Pancreas (tissue), 10 donors: ENCODE data around the gene PTPRD. TPM values are rescaled to one million over a fixed set of nuclear protein-coding genes. Genes with fewer than 3 reads are reported as not detected.

Experiments used
- ATAC-seq, 4 donors: fragments of 200-7000 bp; cut with Tn5 transposase; one replicate each; pipeline versions ENCODE4 v1.8.0 to v1.9.1; 2020; ENCODE audit warnings: mild to moderate bottlenecking in 4 of 4, moderate library complexity in 4 of 4
- DNase-seq, 6 donors: peaks; one replicate each; pipeline ENCODE4 v3.0.0-alpha.2; 2020
- FAIRE-seq: peaks from 2 replicates; lab custom pipeline; 2012; peaks lifted over from hg19 to GRCh38; lab: Jason Lieb, UNC
- H3K27ac ChIP-seq, 4 donors: fragments of 200-600 bp; sonication (generic); 1 replicate in 3 of 4; 2 replicates in 1 of 4; pipeline versions ENCODE4 v1.5.0 to v1.8.0; 2020
- H3K27me3 ChIP-seq, 4 donors: fragments of 200-600 bp; one replicate each; pipeline ENCODE4 v1.8.0; 2021
- H3K36me3 ChIP-seq, 3 donors: fragments of 200-600 bp; sonication (generic) in 1 of 3; one replicate each; pipeline versions ENCODE4 v1.5.0 to v1.8.0; 2020 to 2021
- H3K4me1 ChIP-seq, 3 donors: fragments of 200-600 bp; one replicate each; pipeline ENCODE4 v1.8.0; 2021
- H3K4me3 ChIP-seq, 4 donors: fragments of 200-600 bp; sonication (generic) in 2 of 4; one replicate each; pipeline versions ENCODE4 v1.5.0 to v1.8.0; 2020 to 2021
- H3K9me3 ChIP-seq, 4 donors: fragments of 200-600 bp; one replicate each; pipeline ENCODE4 v1.8.0; 2021
- CTCF ChIP-seq, 4 donors: fragments of 200-600 bp; sonication (generic) in 3 of 4; IDR thresholded peaks; one replicate each; pipeline versions ENCODE4 v1.5.0 to v1.8.0; 2021; ENCODE audit warnings: antibody characterized with exemption in 4 of 4
- WGBS, 2 donors: extraction: QIAGEN DNeasy Blood & Tissue Kit; methylation state at CpG; one replicate each; pipeline ENCODE4 v1.1.7; 2013; 5-methylcytosine and 5-hydroxymethylcytosine counted together
- intact Hi-C, 3 donors: fragments of 100-400 bp; cut with DNase I; formaldehyde crosslinking; loops; one replicate each; pipeline versions ENCODE4 v1.11.1 to v1.14.2; 2022
- polyA plus RNA-seq, 2 donors: library from polyadenylated mRNA; stranded (reverse); fragments of 200-250 nt; gene quantifications; one replicate each; pipeline ENCODE4 v1.2.3, GENCODE V29; 2013
- total RNA-seq, 6 donors: library from RNA; stranded (reverse); fragmentation: NEBNext Ultra II Directional in 4 of 6; extraction: Animal tissue kit (Norgen Biotek cat#: 25700) in 4 of 6; gene quantifications; one replicate each; pipeline versions ENCODE4 v1.2.1 to v1.2.4, GENCODE V29; 2021 to 2023
- donor health status: healthy with polysubstance abuse.
- donor health status: DM: no; HTN: no; CAD: no; lungs with moderate emphysema.
- donor health status: DM: no; HTN: no; CAD: no.
- donor health status: control.
- donor health status: control.
- donor health status: Bipolar disorder and iron deficiency.
- donor health status: DM: yes; HTN: yes; CAD: no.
- donor health status: DM: no; HTN: no; CAD: no.
- donor health status: DM: no; HTN: no; CAD: no.
- donor health status: DM: yes; HTN: yes; CAD: no.

The PTPRD gene
- total and polyA plus RNA-seq, 8 donors = 2.1 to 21.7 (median 5.1) TPM

DNA sequence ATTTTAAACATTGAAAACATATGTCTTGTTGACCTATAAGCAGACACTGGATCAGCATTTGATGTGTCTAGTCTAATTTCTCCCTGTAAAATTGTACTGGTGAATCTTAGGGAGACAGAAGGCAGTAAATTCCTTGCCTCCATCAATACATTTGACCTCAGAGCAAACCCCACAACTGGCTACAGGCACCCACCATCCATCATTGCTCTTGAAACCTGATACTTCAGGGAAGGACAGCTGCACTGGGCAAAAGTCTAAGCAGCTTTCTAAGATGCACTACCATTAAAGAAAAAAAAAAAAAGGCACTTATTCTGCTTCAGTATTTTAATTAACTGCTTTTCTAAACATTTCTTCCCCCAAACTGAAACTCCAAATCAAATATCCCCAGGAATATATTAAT, 1761.9 kb downstream of the PTPRD start:
- Histone ChIP-seq H3K27me3 (peaks cover 0 to 11% (median 3%) of the 10 kb centered on the region in 4 donors), H3K4me1 (peaks cover 0 to 5% (median 0%) of the 10 kb centered on the region in 3 donors), H3K9me3 (no peaks in the 10 kb centered on the region), H3K4me3 (no peak overlapping the region), H3K36me3 (no peaks in the 10 kb centered on the region), H3K27ac (no peak overlapping the region)
- FAIRE-seq (no peak), DNase-seq (no peak), ATAC-seq (no peak)
- no peak for TF ChIP-seq CTCF (IDR thresholded peaks at IDR 0.05)
- intact Hi-C loops = no loop called here

- no peak for FAIRE-seq
- WGBS, 2 donors = 27 to 31% methylated on average over 3 of the region's 3 CpGs
- DNase-seq = no peak
- Histone ChIP-seq H3K4me1 (peaks cover 0 to 4% (median 0%) of the 10 kb centered on the region in 3 donors), H3K27me3 (no peaks in the 10 kb centered on the region), H3K9me3 (no peaks in the 10 kb centered on the region), H3K27ac (no peak overlapping the region), H3K36me3 (no peaks in the 10 kb centered on the region), H3K4me3 (no peak overlapping the region)
- no peak for TF ChIP-seq CTCF (IDR thresholded peaks at IDR 0.05)
- intact Hi-C loops = no loop called here
- ATAC-seq = no peak
These were observed 1767.0 kb downstream of the PTPRD start for GRCh38 chr9:8845808-8846207.

GRCh38 chr9:8845376-8845775, 1767.4 kb downstream of the PTPRD start:
- DNase-seq (no peak), FAIRE-seq (no peak), ATAC-seq (peak; percentile 44 to 76 (median 63))
- no peak for TF ChIP-seq CTCF (IDR thresholded peaks at IDR 0.05)
- intact Hi-C loops = no loop called here
- Histone ChIP-seq H3K36me3 (no peaks in the 10 kb centered on the region), H3K27me3 (no peaks in the 10 kb centered on the region), H3K27ac (no peak overlapping the region), H3K9me3 (no peaks in the 10 kb centered on the region), H3K4me3 (no peak overlapping the region), H3K4me1 (peaks cover 0 to 4% (median 0%) of the 10 kb centered on the region in 3 donors)
- WGBS, 2 donors = 6 to 21% methylated on average over 2 of the region's 2 CpGs

DNA sequence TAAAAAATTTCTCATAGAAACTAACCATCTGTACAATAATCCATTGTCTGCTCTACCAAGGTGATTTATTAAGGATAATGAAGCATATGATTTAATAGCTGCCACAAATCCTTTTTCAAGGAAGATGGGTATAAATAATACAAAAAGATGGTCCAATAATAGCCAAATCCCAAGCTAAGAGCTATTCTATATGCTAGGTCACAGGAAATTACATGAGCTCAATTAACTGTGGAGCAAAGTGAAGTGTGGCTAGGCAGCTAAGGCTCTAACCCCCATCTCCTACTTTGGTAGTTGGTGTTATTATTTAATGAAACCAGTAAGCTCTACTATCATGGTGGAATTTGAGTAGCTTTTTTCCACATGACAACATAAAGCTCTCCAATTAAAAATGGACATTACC, 1768.3 kb downstream of the PTPRD start:
- Histone ChIP-seq H3K4me3 (no peak overlapping the region), H3K36me3 (no peaks in the 10 kb centered on the region), H3K27ac (no peak overlapping the region), H3K4me1 (peaks cover 0 to 4% (median 0%) of the 10 kb centered on the region in 3 donors), H3K9me3 (no peaks in the 10 kb centered on the region), H3K27me3 (no peaks in the 10 kb centered on the region)
- intact Hi-C loops = no loop called here
- FAIRE-seq = no peak
- no peak for DNase-seq
- no peak for TF ChIP-seq CTCF (IDR thresholded peaks at IDR 0.05)
- no peak for ATAC-seq

DNA sequence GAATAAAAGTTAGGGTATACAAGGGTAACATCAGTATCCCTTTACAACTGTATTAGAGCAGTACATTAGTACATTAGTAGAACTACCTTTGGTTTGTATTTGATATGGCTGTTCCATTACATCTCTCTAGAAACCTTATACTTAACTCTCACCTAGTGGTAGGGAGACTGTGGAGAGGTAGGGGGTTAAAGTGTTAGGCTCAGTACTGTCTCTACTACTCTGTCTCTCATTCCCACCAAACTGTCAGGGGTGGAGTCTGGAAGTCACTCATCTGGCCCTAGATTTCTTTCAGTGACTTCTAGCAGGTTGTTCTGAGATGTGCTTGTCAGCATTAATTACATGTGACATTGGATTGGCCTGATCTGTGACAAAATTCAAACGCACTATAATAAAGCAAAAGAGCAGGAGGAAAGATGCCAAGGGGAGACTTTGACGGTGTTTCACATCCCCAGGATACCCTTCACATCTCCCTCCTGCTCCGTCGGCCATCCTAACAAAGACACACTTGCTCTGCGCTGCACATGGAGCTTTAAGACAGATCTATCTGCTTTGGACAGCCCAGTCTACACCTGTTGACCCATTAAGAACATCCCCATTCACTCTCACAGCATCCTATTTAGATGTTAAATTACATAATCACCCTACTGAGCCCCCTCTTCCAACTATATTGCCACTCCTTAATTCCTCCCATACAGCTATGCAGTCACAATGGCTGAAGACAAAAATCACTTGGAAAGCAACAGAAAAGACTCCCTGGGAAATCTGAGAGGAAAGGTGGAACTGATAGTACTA, 1770.2 kb downstream of the PTPRD start:
- H3K36me3 ChIP-seq = no peaks in the 10 kb centered on the region
- H3K27ac ChIP-seq = no peak overlapping the region
- WGBS, 2 donors = 78 to 82% methylated on average over 5 of the region's 5 CpGs
- H3K9me3 ChIP-seq = no peaks in the 10 kb centered on the region
- FAIRE-seq (no peak), DNase-seq (no peak), ATAC-seq (no peak)
- intact Hi-C loops = no loop called here
- peaks cover 0 to 4% (median 0%) of the 10 kb centered on the region in 3 donors for H3K4me1 ChIP-seq
- H3K27me3 ChIP-seq = no peaks in the 10 kb centered on the region
- H3K4me3 ChIP-seq = no peak overlapping the region
- TF ChIP-seq CTCF (IDR thresholded peaks at IDR 0.05) = no peak
